Panc1 (cell line): Measurements from ENCODE around the gene KRT33A. TPM values are rescaled to one million over a fixed set of nuclear protein-coding genes. Genes with fewer than 3 reads are reported as not detected.

Experiments used
- ATAC-seq: fragments of 200-7000 bp; cut with Tn5 transposase; 2 replicates; pipeline ENCODE4 v1.9.1; 2020; ENCODE audit warnings: mild to moderate bottlenecking, moderate library complexity
- BruUV-seq: library from RNA; stranded (reverse); fragments of 400-500 nt; replicated peaks from 2 replicates; lab custom pipeline; 2021; lab: Mats Ljungman, UMichigan
- CTCF ChIA-PET: fragments of 300-600 bp; sonication (Branson Sonifier 250); formaldehyde crosslinking; loops from one replicate; lab custom pipeline; 2022; ENCODE audit warnings: antibody characterized with exemption; lab: Charles Lee
- POLR2A ChIA-PET: fragments of 300-600 bp; sonication (Branson Sonifier 250); formaldehyde crosslinking; loops from one replicate; lab custom pipeline; 2022; ENCODE audit warnings: antibody characterized with exemption; lab: Charles Lee
- DNase-seq: peaks from one replicate; pipeline ENCODE4 v3.0.0-alpha.2; 2010; ENCODE audit warnings: low read depth, low spot score
- H3K27ac ChIP-seq: 2 replicates; pipeline ENCODE4 v1.5.1; 2011; ENCODE audit warnings: mild to moderate bottlenecking, low read length, inconsistent platforms
- H3K27me3 ChIP-seq: fragments of 200-500 bp; sonication (Bioruptor generic); 2 replicates; pipeline ENCODE4 v1.6.0; 2014; ENCODE audit warnings: low read length, inconsistent platforms; ENCODE audit not compliant: control insufficient read depth, insufficient read depth
- H3K36me3 ChIP-seq: fragments of 200-500 bp; sonication (Bioruptor generic); 2 replicates; pipeline ENCODE4 v1.5.1; 2014; ENCODE audit warnings: inconsistent platforms, mild to moderate bottlenecking, low read length, moderate library complexity; ENCODE audit not compliant: control insufficient read depth, insufficient read depth
- H3K4me1 ChIP-seq: 2 replicates; pipeline ENCODE4 v1.5.1; 2011; ENCODE audit warnings: inconsistent platforms, mild to moderate bottlenecking, low read length, moderate library complexity; ENCODE audit not compliant: control insufficient read depth, insufficient read depth
- H3K4me3 ChIP-seq, 2 experiments: 2 replicates each; pipeline ENCODE4 v1.5.1; 2011 to 2012; ENCODE audit warnings: low read depth in 2 of 2, low read length in 2 of 2, mild to moderate bottlenecking in 2 of 2, inconsistent platforms in 1 of 2, moderate library complexity in 1 of 2
- H3K9me3 ChIP-seq: fragments of 200-500 bp; sonication (Bioruptor generic); 2 replicates; pipeline ENCODE4 v1.5.1; 2014; ENCODE audit warnings: low read depth, mild to moderate bottlenecking, inconsistent platforms, low read length, moderate library complexity; ENCODE audit not compliant: control insufficient read depth, insufficient read depth
- POLR2AphosphoS5 ChIP-seq: IDR thresholded peaks from 2 replicates; pipeline ENCODE4 v1.6.1; 2012; ENCODE audit warnings: mild to moderate bottlenecking, low read depth, low read length, moderate library complexity
- SIN3A ChIP-seq: IDR thresholded peaks from 2 replicates; pipeline ENCODE4 v1.6.1; 2012; ENCODE audit warnings: low read depth, mild to moderate bottlenecking, low read length, moderate library complexity, borderline replicate concordance; ENCODE audit not compliant: insufficient read depth
- TCF7L2 ChIP-seq: IDR thresholded peaks from 2 replicates; pipeline ENCODE4 v1.6.1; 2011; ENCODE audit warnings: mild to moderate bottlenecking, low read depth, low read length, inconsistent platforms
- in situ Hi-C: cut with HindIII; loops from 2 replicates; pipeline ENCODE4 v1.10.0; 2016; ENCODE audit warnings: low sequenced_read_pairs, low pct_unique_long_range_greater_than_20kb
- intact Hi-C: fragments of 100-400 bp; cut with micrococcal nuclease; formaldehyde crosslinking; loops from one replicate; pipeline ENCODE4 v1.10.0; 2022; ENCODE audit not compliant: unreplicated experiment
- total RNA-seq: library from RNA; stranded (reverse); gene quantifications from one replicate; pipeline ENCODE4 v1.2.1, GENCODE V29; 2021; ENCODE audit not compliant: unreplicated experiment
- TF ChIP-seq, protein P1 (sequence below), 2 experiments: IDR thresholded peaks; 2 replicates each; pipeline ENCODE4 v1.6.1; 2011 to 2012; ENCODE audit warnings: low read depth in 2 of 2, control low read depth in 1 of 2, low read length in 1 of 2, mild to moderate bottlenecking in 1 of 2, moderate library complexity in 1 of 2; ENCODE audit not compliant: insufficient read depth in 1 of 2
- TF ChIP-seq, protein P2 (sequence below): fragments of 450-650 bp; IDR thresholded peaks from 2 replicates; pipeline ENCODE4 v1.5.1; 2017; ENCODE audit warnings: mild to moderate bottlenecking

Gene KRT33A
- total RNA-seq, 1 experiment from 2014 or later = not detected

DNA sequence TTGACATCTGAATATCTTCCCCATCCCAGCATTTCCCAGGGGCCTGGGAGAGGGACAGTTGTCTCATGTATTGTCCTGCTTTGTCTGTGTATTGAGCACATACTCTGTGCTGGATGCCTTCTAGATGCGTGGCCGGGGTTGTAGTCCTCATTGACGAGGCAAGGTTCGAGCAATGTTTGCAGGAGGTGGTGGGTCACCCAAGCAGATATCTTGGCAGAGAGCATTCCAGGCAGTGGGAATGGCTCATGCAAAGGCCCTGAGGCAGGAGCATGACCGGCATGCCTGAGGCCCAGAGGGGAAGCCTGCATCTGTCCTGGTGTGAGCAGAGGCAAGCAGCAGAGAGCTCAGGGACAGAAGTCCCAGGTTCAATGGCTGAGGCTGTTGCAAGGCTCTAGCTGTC, 17.5 kb downstream of the KRT33A start:
- Histone ChIP-seq H3K4me1 (no peaks in the 10 kb centered on the region), H3K27ac (no peak overlapping the region), H3K9me3 (no peaks in the 10 kb centered on the region), H3K36me3 (no peaks in the 10 kb centered on the region), H3K4me3 (no peak overlapping the region), H3K27me3 (no peaks in the 10 kb centered on the region)
- no peak for ATAC-seq
- BruUV-seq = no TSS peak
- TF ChIP-seq, protein P1, sequence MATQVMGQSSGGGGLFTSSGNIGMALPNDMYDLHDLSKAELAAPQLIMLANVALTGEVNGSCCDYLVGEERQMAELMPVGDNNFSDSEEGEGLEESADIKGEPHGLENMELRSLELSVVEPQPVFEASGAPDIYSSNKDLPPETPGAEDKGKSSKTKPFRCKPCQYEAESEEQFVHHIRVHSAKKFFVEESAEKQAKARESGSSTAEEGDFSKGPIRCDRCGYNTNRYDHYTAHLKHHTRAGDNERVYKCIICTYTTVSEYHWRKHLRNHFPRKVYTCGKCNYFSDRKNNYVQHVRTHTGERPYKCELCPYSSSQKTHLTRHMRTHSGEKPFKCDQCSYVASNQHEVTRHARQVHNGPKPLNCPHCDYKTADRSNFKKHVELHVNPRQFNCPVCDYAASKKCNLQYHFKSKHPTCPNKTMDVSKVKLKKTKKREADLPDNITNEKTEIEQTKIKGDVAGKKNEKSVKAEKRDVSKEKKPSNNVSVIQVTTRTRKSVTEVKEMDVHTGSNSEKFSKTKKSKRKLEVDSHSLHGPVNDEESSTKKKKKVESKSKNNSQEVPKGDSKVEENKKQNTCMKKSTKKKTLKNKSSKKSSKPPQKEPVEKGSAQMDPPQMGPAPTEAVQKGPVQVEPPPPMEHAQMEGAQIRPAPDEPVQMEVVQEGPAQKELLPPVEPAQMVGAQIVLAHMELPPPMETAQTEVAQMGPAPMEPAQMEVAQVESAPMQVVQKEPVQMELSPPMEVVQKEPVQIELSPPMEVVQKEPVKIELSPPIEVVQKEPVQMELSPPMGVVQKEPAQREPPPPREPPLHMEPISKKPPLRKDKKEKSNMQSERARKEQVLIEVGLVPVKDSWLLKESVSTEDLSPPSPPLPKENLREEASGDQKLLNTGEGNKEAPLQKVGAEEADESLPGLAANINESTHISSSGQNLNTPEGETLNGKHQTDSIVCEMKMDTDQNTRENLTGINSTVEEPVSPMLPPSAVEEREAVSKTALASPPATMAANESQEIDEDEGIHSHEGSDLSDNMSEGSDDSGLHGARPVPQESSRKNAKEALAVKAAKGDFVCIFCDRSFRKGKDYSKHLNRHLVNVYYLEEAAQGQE (IDR thresholded peaks at IDR 0.05; ENCODE audit: insufficient read depth in 1 of 2, low read depth in 2 of 2, low read length in 1 of 2) = no peak
- TF ChIP-seq, protein P2, sequence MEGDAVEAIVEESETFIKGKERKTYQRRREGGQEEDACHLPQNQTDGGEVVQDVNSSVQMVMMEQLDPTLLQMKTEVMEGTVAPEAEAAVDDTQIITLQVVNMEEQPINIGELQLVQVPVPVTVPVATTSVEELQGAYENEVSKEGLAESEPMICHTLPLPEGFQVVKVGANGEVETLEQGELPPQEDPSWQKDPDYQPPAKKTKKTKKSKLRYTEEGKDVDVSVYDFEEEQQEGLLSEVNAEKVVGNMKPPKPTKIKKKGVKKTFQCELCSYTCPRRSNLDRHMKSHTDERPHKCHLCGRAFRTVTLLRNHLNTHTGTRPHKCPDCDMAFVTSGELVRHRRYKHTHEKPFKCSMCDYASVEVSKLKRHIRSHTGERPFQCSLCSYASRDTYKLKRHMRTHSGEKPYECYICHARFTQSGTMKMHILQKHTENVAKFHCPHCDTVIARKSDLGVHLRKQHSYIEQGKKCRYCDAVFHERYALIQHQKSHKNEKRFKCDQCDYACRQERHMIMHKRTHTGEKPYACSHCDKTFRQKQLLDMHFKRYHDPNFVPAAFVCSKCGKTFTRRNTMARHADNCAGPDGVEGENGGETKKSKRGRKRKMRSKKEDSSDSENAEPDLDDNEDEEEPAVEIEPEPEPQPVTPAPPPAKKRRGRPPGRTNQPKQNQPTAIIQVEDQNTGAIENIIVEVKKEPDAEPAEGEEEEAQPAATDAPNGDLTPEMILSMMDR = no peak
- TF ChIP-seq TCF7L2 = no peak
- TF ChIP-seq POLR2AphosphoS5 = no peak
- TF ChIP-seq SIN3A = no peak
- in situ Hi-C loops (no loop called here), intact Hi-C loops (no loop called here)
- CTCF ChIA-PET = no interaction called here
- no peak for DNase-seq
- POLR2A ChIA-PET = no interaction called here

DNA sequence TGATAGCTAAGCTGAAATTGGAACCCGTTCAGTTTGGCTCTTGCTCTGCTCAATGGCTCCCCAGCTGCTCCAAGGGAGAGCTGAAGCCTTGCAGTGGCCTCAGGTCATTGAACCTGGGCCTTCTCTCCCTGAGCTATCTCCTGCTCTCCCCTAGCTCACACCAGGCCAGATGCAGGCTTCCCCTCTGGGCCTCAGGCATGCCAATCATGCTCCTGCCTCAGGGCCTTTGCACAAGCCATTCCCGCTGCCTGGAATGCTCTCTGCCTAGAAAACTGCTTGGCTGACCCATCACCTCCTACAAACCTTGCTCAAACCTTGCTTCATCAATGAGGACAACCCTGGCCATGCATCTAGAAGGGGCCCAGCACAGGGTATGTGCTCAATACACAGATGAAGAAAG, 18.4 kb downstream of the KRT33A start:
- H3K4me3 ChIP-seq = no peak overlapping the region
- no peak overlapping the region for H3K27ac ChIP-seq
- intact Hi-C loops (no loop called here), in situ Hi-C loops (no loop called here)
- ChIA-PET CTCF (interaction anchor here (0.6 to 1.1 kb wide), 2 partner anchors 216 to 483 kb away, joined by 3 read pairs; no protein-coding TSS in a partner anchor), POLR2A (interaction anchor here (0.6 kb wide), 1 partner anchor 1044 kb away, joined by 4 read pairs; no protein-coding TSS in a partner anchor)
- BruUV-seq = no TSS peak
- no peaks in the 10 kb centered on the region for H3K9me3 ChIP-seq
- DNase-seq (no peak), ATAC-seq (no peak)
- H3K27me3 ChIP-seq = no peaks in the 10 kb centered on the region
- no peaks in the 10 kb centered on the region for H3K4me1 ChIP-seq
- TF ChIP-seq, protein P2 = no peak
- TF ChIP-seq, protein P1 (IDR thresholded peaks at IDR 0.05; ENCODE audit: insufficient read depth in 1 of 2, low read depth in 2 of 2, low read length in 1 of 2) = no peak
- TF ChIP-seq SIN3A = no peak
- no peak for TF ChIP-seq POLR2AphosphoS5
- TF ChIP-seq TCF7L2 = no peak
- no peaks in the 10 kb centered on the region for H3K36me3 ChIP-seq
